Testis (tissue), 2 donors: ENCODE measurements around the gene SLC25A26.

Experiments used
- CTCF ChIP-seq, 3 experiments: fragments of 450-650 bp in 2 of 3; fragments of 200-600 bp in 1 of 3; sonication (generic) in 1 of 3; IDR thresholded peaks; one replicate each; pipeline ENCODE4 v1.5.1; 2016 to 2019; ENCODE audit warnings: antibody characterized with exemption in 3 of 3, mild to moderate bottlenecking in 2 of 3, moderate library complexity in 1 of 3
- POLR2A ChIP-seq: fragments of 450-650 bp; IDR thresholded peaks from one replicate; pipeline ENCODE4 v1.6.1; 2017; ENCODE audit warnings: antibody characterized with exemption, mild to moderate bottlenecking, moderate library complexity

DNA sequence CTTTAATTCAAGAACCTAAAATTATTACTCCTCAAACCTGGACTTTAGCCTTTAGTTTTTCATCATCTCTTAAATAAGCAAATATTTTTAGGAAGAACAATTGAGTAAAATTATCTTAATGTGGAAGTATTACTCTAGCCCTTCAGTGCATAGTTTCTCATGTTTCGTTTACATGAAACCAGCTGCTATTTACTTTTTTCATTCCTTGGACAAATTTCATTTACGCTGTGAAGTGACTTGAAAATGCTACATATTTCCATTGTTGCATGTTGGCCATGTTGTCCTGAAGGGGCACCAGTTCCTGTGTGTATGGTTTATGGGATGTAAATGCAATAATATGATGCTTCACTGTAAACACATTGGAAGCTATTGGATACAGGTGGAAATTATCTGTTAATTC, 49.9 kb downstream of the SLC25A26 start:
- TF ChIP-seq CTCF (IDR thresholded peaks at IDR 0.05) (no peak), POLR2A (no peak)
